Fibroblast of mammary gland (primary cell): Measurements from ENCODE around the gene NDRG2.

Source experiments
- DNase-seq: peaks from one replicate; pipeline ENCODE4 v3.0.0-alpha.2; 2010; ENCODE audit warnings: low read depth
- H3K4me3 ChIP-seq: 2 replicates; pipeline ENCODE4 v1.5.1; 2011; ENCODE audit warnings: low read depth, mild to moderate bottlenecking, low read length, moderate library complexity; ENCODE audit not compliant: control insufficient read depth
- TF ChIP-seq, protein P1 (sequence below): conservative IDR thresholded peaks from 2 replicates; pipeline ENCODE4 v1.5.1; 2011; ENCODE audit warnings: low read depth, low read length, inconsistent platforms; ENCODE audit not compliant: control insufficient read depth, insufficient read depth

Gene NDRG2

DNA sequence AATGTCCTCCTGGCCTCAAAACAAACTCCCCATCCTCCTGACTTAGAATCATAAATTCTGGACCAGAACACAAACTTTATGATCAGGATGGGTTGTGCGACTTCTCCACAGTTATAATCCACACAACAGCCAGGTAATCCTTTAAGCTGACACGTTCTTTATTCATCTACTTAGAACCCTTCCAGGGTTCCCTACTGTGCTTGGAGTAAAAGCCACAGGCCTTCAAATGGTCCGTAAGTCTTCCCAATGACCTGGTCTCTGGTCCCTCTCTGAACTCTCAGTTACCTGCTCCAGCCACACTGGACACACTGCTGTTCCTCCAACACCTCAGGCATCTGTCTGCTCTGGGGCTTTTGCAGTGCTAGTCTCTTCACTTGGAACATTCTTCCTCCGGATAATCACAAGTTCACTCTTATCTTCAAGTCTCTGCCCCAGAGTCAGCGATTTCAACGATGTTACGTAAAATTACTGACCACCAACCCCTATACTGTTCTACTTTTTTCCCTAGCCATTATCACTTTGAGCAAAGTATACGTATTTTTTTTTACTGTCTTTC is 15.6 kb upstream of the NDRG2 start:
- no peak overlapping the region for H3K4me3 ChIP-seq
- TF ChIP-seq, protein P1, sequence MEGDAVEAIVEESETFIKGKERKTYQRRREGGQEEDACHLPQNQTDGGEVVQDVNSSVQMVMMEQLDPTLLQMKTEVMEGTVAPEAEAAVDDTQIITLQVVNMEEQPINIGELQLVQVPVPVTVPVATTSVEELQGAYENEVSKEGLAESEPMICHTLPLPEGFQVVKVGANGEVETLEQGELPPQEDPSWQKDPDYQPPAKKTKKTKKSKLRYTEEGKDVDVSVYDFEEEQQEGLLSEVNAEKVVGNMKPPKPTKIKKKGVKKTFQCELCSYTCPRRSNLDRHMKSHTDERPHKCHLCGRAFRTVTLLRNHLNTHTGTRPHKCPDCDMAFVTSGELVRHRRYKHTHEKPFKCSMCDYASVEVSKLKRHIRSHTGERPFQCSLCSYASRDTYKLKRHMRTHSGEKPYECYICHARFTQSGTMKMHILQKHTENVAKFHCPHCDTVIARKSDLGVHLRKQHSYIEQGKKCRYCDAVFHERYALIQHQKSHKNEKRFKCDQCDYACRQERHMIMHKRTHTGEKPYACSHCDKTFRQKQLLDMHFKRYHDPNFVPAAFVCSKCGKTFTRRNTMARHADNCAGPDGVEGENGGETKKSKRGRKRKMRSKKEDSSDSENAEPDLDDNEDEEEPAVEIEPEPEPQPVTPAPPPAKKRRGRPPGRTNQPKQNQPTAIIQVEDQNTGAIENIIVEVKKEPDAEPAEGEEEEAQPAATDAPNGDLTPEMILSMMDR, result no peak
- DNase-seq, result no peak

DNA sequence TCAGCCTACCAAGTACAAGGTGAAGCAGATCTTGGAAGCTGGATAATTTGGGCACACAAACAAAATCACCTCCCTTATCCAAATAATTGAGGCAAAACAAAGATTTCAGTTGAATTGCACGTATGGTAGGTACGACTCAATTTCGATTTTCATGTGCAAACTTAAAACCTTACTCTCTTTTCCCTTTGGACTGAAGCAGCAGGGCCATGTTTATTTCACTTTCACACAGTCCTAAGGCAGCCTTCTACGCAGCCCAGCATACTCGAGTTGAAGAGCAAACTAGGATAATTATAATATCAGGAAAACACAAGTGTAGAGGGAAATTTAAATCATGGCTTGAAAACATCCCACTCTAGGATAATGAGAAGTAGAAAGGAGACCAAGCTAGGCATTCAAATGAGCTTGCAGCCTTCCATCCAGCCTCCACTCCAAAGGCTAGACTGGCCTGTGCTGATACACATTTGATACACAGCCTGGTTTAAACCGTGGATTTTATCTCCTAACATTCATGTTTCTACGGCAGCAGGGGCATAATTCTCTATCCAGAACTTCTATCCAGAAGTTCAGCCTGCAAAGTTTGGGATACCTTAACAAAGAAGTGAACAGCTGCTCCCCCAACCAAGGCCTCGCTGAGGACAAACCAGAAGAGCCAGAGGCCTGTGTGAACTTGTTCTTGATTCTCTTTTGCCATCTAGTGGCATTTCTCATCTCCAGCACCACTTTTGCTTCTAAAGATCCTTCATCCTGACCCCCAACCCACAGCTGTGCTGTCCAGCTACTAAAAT is 14.9 kb upstream of the NDRG2 start:
- no peak overlapping the region for H3K4me3 ChIP-seq
- TF ChIP-seq, protein P1, result peak; percentile 65
- DNase-seq, result peak; percentile 73

DNA sequence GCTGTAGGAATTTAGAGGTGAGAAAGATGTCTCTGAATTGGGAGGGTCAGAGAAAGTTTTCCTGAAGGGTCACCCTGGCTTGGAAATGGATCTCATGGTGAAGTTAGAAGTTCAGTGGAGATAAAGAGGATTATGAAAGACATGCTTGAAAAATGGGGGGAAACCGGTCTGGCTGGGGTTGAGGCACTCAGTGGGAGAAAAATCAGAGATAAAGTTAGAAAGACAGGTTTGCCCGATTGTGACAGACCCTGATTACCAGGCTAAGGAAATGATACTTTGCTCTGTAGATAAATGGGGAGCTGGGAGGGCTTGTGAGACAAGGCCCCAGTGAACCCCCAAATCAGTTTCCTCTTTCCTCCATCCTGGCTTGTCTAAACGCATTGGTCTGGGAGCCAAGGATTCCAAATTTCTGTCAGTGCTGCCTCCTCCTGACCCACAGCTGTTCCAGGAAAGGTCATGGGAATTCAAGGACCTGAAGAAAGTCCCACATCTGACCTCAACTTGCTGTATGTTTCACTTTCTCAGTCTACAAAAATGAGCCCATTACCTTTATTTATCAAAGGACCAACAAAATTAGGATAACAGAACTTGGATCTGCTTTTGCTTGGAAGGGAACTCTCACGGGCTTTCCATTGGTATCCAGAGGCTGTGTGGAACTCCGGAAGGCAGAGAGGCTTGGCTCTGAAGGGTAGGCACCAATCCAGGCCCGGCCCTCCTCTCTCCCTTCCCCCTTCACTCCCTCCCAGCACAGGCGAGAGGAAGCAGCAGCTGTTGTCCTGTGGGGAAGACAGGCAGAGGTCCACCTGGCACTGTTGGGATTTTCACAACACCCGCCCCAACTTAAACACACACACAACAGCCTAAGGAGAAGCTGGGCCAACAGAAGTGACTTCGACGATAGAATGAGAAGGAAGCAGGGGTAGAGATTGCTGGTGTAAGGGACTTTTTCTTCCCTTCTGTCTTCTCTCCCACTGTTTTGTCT is 13.9 kb upstream of the NDRG2 start:
- TF ChIP-seq, protein P1, result no peak
- H3K4me3 ChIP-seq, result no peak overlapping the region
- peak; percentile 63 for DNase-seq

DNA sequence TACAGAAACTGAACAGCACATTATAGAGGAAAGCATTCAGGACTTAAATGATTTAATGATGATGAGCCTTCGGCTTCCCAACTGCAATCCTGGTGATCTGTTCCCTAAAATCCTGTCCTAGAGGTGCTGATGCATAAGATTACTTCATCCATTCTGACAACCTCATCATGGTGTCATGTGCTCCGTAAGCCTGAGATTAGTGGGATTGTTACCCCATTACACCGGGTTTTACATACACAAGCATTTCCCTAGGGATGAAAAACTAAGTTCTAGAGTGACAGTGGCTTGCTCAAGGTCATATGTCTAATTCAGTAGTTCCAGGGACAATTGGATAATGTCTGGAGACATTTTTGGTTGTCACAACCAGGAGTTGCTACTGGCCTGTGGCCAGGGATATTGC is 12.3 kb upstream of the NDRG2 start:
- DNase-seq, result no peak
- TF ChIP-seq, protein P1, result no peak
- no peak overlapping the region for H3K4me3 ChIP-seq

DNA sequence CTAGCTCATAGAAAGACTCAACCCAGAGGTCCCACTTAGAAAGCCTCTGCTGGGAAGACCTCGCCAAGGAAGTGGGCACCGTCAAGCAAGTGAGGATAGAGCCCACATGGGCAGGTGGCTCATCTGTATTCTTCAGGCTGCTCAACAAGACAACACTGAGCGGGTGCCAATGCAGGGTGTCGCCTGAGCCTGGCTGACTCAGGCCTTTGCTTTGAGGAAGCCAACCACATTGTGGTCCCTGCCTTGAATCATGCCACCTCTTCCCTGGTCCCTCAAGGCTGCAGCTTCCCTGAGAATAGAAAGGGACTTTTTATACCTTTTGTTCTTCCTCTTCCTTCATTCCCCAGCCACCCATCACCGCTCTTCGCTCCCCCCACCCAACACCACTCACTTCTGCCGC is 11.9 kb upstream of the NDRG2 start:
- H3K4me3 ChIP-seq, result no peak overlapping the region
- TF ChIP-seq, protein P1, result no peak
- no peak for DNase-seq

DNA sequence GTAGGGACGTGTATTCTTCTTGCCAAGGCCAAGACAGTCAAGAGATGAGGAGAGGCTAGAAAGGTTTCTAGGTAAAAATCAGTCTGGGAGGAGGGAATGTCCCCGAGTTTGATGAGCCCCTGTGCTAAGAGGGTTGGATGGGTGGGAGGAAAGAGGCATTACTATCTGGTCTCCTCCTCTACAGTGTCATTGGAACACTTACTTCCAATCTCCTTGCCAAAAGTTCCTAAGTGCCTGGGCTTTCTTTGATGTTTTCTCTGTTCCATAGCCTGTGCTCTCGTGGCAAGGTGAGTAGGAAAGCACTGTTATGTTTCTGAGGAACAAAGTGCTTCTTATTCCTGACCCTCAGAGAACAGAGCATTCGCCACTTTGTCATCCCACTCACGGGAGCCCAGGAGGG is 9.8 kb upstream of the NDRG2 start, which contains the start of gene RNASE13:
TSS of gene RNASE13 (minus strand) at position 101 of the 400 bp plus-strand sequence. CDS start 519 bp downstream, outside the sequence.
- no peak for DNase-seq
- TF ChIP-seq, protein P1, result no peak
- H3K4me3 ChIP-seq, result no peak within 1 kb of the TSS
